Retinal pigment epithelial cell (primary cell): ENCODE results near the gene HAAO.

Experiments used
- DNase-seq: peaks from one replicate; pipeline ENCODE4 v3.0.0-alpha.2; 2010; ENCODE audit warnings: low read depth
- H3K4me3 ChIP-seq: 2 replicates; pipeline ENCODE4 v1.5.1; 2011; ENCODE audit warnings: mild to moderate bottlenecking, low read length, control low read depth, moderate library complexity
- TF ChIP-seq, protein P1 (sequence below): conservative IDR thresholded peaks from 2 replicates; pipeline ENCODE4 v1.5.1; 2011; ENCODE audit warnings: low read depth, low read length, control low read depth, inconsistent platforms

Gene HAAO

DNA sequence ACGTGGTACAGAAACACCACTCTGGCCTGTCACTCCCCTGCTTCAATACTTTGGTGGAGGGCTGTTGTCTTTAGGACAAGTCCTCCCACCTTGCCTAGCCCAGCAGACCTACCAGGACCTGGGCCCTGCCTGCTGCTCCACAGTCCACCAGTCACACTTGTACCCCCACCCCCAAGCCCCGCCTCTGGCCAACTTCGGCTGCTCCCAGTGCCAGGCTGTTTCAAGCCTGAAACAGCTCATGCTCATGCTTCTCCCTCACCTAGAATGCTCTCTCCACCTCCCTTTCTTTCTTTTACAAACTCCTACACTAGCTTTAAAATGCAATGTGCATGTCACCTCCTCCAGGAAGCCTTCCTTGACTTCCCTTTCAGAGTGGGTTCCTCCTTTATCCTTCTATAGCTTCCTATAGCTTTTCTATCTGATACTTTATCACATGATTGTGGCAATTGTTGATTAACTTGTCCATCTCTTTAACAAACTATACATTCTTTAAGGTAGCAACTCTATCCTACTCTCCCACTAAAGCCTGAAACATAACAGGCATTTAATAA is 23.6 kb downstream of the HAAO start:
- no peak for DNase-seq
- TF ChIP-seq, protein P1, sequence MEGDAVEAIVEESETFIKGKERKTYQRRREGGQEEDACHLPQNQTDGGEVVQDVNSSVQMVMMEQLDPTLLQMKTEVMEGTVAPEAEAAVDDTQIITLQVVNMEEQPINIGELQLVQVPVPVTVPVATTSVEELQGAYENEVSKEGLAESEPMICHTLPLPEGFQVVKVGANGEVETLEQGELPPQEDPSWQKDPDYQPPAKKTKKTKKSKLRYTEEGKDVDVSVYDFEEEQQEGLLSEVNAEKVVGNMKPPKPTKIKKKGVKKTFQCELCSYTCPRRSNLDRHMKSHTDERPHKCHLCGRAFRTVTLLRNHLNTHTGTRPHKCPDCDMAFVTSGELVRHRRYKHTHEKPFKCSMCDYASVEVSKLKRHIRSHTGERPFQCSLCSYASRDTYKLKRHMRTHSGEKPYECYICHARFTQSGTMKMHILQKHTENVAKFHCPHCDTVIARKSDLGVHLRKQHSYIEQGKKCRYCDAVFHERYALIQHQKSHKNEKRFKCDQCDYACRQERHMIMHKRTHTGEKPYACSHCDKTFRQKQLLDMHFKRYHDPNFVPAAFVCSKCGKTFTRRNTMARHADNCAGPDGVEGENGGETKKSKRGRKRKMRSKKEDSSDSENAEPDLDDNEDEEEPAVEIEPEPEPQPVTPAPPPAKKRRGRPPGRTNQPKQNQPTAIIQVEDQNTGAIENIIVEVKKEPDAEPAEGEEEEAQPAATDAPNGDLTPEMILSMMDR, result no peak
- H3K4me3 ChIP-seq, result no peak overlapping the region

- no peak for DNase-seq
- no peak overlapping the region for H3K4me3 ChIP-seq
- TF ChIP-seq, protein P1, result no peak
These were observed 24.3 kb downstream of the HAAO start for GRCh38 chr2:42767899-42768705.

DNA sequence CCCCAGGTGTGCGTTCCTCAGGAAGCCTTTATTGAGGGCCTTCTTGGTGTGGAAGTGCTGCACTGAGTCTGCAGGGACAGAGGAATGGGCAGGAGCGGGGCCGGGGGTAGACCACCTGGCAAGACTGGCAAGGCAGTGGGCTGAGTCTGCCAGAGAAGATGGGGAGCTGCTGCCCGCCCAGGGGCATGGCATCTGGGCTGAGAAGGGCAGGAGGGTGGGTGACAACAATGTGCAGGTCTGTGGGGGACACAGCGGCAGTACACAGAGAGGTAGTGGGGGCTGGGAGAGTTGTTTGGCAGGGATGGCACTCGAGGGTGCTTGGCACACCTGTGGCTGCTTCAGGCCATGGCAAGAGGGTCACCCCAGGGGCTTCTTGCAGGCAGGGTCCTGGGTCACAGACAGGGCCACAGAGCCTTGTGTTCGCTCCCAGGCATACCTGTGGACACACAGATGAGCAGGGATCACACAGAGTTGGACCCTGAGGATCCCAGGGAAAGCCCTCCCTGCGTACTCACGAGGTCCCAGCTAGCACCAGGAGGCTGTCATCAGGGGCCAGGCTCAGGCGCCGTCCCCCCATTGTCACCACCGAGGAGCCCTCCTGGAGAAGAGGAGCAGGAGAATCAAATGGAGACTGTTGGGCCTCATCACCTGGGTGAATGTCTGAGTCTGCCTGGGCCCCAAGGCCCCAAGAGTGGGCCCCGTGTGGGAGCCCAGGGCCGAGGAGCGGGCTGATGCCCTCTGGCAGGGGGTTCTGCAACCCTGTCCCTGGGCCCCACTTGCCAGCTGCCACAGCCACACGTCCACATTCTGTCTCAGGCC is 25.1 kb downstream of the HAAO start:
- TF ChIP-seq, protein P1, result no peak
- DNase-seq, result no peak
- H3K4me3 ChIP-seq, result no peak overlapping the region

DNA sequence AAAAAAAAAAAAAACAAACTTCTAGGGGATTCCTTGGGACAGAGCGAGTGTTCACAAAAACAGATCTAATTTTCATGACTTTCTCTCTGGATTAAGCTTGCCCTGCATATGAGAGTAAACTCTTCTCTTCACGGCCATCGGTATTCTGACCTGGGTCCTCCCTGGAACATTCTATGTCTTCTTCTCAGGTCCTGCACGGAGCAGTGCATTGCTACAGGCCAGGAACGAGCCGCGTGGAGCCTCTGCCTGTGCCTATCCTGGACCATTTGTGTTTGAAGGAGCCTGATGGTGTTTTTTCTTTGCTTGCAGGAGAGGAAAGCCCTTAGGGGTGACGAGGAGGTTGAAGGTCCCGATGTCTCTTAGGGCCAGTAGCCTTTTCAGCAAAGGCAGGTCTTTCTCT is 26.7 kb downstream of the HAAO start:
- H3K4me3 ChIP-seq, result no peak overlapping the region
- DNase-seq, result no peak
- TF ChIP-seq, protein P1, result no peak

DNA sequence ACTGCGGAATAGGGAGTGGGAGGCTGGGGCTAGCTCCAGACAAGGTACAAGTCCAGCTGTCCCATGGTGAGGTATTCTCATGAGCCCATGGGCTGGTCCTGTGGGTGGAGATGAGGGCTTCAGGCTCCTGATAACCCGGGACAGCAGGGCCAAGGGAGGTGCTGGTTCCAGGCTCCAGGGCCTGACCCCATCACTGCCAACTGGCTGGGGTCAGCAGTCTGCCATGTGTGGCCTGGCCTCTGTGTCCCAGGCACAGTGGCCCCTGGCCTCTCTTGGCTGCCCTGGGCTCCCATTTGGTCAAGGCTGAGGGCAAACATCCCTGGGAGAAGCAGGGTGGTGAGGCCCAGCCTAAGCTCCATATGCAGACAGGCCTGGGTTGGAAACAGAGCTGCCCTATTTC is 27.5 kb downstream of the HAAO start:
- DNase-seq, result no peak
- no peak overlapping the region for H3K4me3 ChIP-seq
- TF ChIP-seq, protein P1, result no peak

DNA sequence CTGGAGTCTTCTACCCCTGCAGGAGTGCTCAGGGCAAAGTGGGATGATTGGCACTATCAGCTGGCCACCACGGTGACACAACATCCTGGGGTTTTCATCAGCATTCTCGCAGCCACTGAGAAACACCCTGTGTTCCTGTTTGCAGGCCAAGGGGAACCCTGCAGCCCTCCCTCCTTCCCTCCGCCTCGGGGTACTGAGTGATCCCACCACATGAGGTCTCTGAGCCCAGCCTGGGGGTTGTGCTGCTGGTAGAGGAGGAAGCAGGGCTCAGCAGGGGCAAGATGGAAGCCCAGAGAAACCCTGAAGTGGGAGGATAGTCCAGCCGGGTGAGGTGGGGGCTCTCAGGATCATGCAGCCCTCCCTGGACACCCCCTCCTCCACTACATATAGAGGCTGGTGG is 28.3 kb downstream of the HAAO start, which contains the start of gene OXER1:
OXER1 (minus strand) TSS at position 40 of the 400 bp plus-strand sequence. CDS start 73 bp downstream, outside the sequence.
- no peak for DNase-seq
- TF ChIP-seq, protein P1, result no peak
- H3K4me3 ChIP-seq, result no peak within 1 kb of the TSS
